Measurements from ENCODE around the gene SAMD9.

The SAMD9 gene

DNA sequence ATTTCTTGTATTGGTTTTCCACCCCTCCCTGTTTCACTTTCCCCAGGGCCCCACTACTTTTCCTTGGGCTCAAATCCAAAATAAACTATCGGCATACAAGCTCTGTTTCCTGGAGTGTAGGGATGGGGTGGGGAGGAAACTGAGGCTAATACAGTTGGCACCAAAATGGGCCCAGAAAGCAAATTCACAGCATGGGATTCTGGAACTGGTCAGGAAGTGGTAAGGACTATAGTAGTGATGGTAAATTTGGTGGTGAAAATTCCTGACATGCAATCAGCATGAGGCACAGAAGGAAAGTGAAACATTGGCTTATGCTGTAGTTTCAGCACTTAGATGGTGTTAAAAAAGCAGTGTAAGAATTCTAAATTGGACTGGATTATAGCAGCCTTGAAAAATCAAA, 39.1 kb upstream of the SAMD9 start:
- H3K36me3 ChIP-seq (replicated peaks; ENCODE audit: insufficient read depth, low read length), result no peaks in the 10 kb centered on the region
- H3K9ac ChIP-seq (ENCODE audit: low read length), result no peak overlapping the region
- peak overlapping the region; percentile 55 for H3K4me2 ChIP-seq (ENCODE audit: low read depth, low read length)
- peak; percentile 51 for DNase-seq
- H4K20me1 ChIP-seq (ENCODE audit: insufficient read depth, low read length), result no peaks in the 10 kb centered on the region
- peaks cover 16% of the 10 kb centered on the region for H3K4me1 ChIP-seq (ENCODE audit: low read length)
- TF ChIP-seq EZH2phosphoT487 (IDR thresholded peaks at IDR 0.05; ENCODE audit: low read length) (no peak), EZH2 (optimal IDR thresholded peaks at IDR 0.05; ENCODE audit: low read depth, low read length) (no peak)
- TF ChIP-seq, protein P1, sequence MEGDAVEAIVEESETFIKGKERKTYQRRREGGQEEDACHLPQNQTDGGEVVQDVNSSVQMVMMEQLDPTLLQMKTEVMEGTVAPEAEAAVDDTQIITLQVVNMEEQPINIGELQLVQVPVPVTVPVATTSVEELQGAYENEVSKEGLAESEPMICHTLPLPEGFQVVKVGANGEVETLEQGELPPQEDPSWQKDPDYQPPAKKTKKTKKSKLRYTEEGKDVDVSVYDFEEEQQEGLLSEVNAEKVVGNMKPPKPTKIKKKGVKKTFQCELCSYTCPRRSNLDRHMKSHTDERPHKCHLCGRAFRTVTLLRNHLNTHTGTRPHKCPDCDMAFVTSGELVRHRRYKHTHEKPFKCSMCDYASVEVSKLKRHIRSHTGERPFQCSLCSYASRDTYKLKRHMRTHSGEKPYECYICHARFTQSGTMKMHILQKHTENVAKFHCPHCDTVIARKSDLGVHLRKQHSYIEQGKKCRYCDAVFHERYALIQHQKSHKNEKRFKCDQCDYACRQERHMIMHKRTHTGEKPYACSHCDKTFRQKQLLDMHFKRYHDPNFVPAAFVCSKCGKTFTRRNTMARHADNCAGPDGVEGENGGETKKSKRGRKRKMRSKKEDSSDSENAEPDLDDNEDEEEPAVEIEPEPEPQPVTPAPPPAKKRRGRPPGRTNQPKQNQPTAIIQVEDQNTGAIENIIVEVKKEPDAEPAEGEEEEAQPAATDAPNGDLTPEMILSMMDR (IDR thresholded peaks at IDR 0.05; ENCODE audit: low read length), result no peak
- no peak overlapping the region for H3K4me3 ChIP-seq (ENCODE audit: low read length)
- peak overlapping the region; percentile 29; the same call in 1 of the 2 replicates for H3K27ac ChIP-seq (ENCODE audit: low read length)
- H3K9me2 ChIP-seq (replicated peaks; ENCODE audit: insufficient read depth, low read length), result no peaks in the 10 kb centered on the region
- H3F3A ChIP-seq (ENCODE audit: insufficient read depth, low read length), result 0 out of 2 replicates have a peak, but pooled peaks cover 6% of the 10 kb centered on the region
- no peaks in the 10 kb centered on the region for H3K27me3 ChIP-seq (replicated peaks; ENCODE audit: insufficient read depth, low read length)
- H2AFZ ChIP-seq (ENCODE audit: low read length), result peak overlapping the region; percentile 42; the same call in 1 of the 2 replicates
- H3K79me2 ChIP-seq (ENCODE audit: low read length), result no peaks in the 10 kb centered on the region
- H3K9me3 ChIP-seq (replicated peaks; ENCODE audit: insufficient read depth, low read length), result no peaks in the 10 kb centered on the region

DNA sequence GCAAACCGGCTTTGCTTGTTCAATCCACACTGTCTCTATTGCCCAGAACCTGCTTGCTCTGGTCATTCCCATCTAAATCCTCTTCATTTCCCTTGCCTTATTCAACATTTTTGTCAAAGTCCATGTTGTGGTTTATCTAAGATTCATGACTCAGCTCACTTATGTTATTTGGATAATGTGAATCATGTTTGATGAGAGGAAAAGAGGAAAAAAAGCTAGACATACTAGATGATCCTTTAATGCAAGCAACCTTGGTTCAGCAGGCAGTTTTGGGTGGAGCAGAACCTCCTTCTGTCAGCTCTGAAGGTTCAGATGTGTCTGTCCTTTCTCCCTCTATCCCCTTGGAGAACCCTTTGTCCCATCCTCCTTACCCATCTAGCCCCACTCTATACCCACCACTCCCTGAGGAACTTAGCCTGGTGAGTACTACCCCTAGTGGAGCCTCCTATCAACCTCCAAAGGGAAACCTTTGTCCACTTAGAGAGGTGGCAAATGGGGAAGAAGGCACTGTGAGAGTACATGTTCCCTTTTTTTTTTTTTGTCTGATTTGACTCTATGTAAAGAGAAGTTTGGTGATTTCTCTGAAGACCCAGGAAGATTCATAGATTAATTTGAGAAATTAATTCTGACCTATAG, 32.5 kb upstream of the SAMD9 start:
- Histone ChIP-seq H3K4me1 (ENCODE audit: low read length) (peaks cover 12% of the 10 kb centered on the region), H3K9me3 (replicated peaks; ENCODE audit: insufficient read depth, low read length) (no peaks in the 10 kb centered on the region), H4K20me1 (ENCODE audit: insufficient read depth, low read length) (no peaks in the 10 kb centered on the region), H3K4me2 (ENCODE audit: low read depth, low read length) (no peak overlapping the region), H3F3A (ENCODE audit: insufficient read depth, low read length) (peaks cover 14% of the 10 kb centered on the region), H3K79me2 (ENCODE audit: low read length) (peaks cover 29% of the 10 kb centered on the region), H3K27ac (ENCODE audit: low read length) (no peak overlapping the region), H2AFZ (ENCODE audit: low read length) (no peak overlapping the region), H3K9me2 (replicated peaks; ENCODE audit: insufficient read depth, low read length) (no peaks in the 10 kb centered on the region), H3K36me3 (replicated peaks; ENCODE audit: insufficient read depth, low read length) (no peaks in the 10 kb centered on the region; the same call in 1 of the 2 replicates), H3K4me3 (ENCODE audit: low read length) (no peak overlapping the region), H3K9ac (ENCODE audit: low read length) (no peak overlapping the region), H3K27me3 (replicated peaks; ENCODE audit: insufficient read depth, low read length) (no peaks in the 10 kb centered on the region)
- DNase-seq, result no peak
- TF ChIP-seq EZH2phosphoT487 (IDR thresholded peaks at IDR 0.05; ENCODE audit: low read length) (no peak), EZH2 (optimal IDR thresholded peaks at IDR 0.05; ENCODE audit: low read depth, low read length) (no peak)
- TF ChIP-seq, protein P1 (IDR thresholded peaks at IDR 0.05; ENCODE audit: low read length), result no peak

DNA sequence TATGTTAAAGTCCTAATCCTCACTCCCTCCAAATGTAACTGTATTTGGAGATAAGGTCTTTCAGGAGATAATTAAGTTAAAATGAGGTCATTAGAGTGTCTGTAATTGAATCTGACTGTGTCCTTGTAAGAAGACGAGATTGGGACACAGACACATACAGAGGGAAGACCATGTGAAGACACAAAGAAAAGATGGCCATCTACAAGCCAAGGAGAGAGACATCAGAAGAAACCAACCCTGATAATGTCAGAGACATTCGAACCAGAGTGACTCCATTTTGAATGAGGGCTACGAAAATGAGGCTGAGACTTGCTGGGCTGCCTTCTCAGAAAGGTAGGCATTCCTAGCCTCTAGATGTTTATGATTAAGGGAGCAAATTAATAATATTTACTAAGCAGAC, 30.9 kb upstream of the SAMD9 start:
- Histone ChIP-seq H2AFZ (ENCODE audit: low read length) (peak overlapping the region; percentile 49), H3K4me2 (ENCODE audit: low read depth, low read length) (peak overlapping the region; percentile 79), H3F3A (ENCODE audit: insufficient read depth, low read length) (peaks cover 14% of the 10 kb centered on the region), H3K36me3 (replicated peaks; ENCODE audit: insufficient read depth, low read length) (peaks cover 10% of the 10 kb centered on the region; the same call in 1 of the 2 replicates), H3K27me3 (replicated peaks; ENCODE audit: insufficient read depth, low read length) (no peaks in the 10 kb centered on the region), H3K9me3 (replicated peaks; ENCODE audit: insufficient read depth, low read length) (no peaks in the 10 kb centered on the region), H3K27ac (ENCODE audit: low read length) (peak overlapping the region; percentile 67; the same call in 1 of the 2 replicates), H3K9ac (ENCODE audit: low read length) (no peak overlapping the region), H3K4me3 (ENCODE audit: low read length) (no peak overlapping the region; the same call in 1 of the 2 replicates), H3K9me2 (replicated peaks; ENCODE audit: insufficient read depth, low read length) (no peaks in the 10 kb centered on the region), H3K4me1 (ENCODE audit: low read length) (peaks cover 12% of the 10 kb centered on the region), H3K79me2 (ENCODE audit: low read length) (peaks cover 35% of the 10 kb centered on the region), H4K20me1 (ENCODE audit: insufficient read depth, low read length) (no peaks in the 10 kb centered on the region)
- TF ChIP-seq EZH2phosphoT487 (IDR thresholded peaks at IDR 0.05; ENCODE audit: low read length) (no peak), EZH2 (optimal IDR thresholded peaks at IDR 0.05; ENCODE audit: low read depth, low read length) (no peak)
- TF ChIP-seq, protein P1 (IDR thresholded peaks at IDR 0.05; ENCODE audit: low read length), result no peak
- DNase-seq, result no peak

All from MM.1S (cell line).